ENCODE results near the gene PTX3.

PTX3 gene

GRCh38 chr3:157475921-157476414, 39.3 kb downstream of the PTX3 start:
- no peak for DNase-seq (ENCODE audit: low read depth, low spot score)

- no peak for DNase-seq (ENCODE audit: low read depth, low spot score)
Measured at GRCh38 chr3:157477441-157477840, 40.8 kb downstream of the PTX3 start.

DNA sequence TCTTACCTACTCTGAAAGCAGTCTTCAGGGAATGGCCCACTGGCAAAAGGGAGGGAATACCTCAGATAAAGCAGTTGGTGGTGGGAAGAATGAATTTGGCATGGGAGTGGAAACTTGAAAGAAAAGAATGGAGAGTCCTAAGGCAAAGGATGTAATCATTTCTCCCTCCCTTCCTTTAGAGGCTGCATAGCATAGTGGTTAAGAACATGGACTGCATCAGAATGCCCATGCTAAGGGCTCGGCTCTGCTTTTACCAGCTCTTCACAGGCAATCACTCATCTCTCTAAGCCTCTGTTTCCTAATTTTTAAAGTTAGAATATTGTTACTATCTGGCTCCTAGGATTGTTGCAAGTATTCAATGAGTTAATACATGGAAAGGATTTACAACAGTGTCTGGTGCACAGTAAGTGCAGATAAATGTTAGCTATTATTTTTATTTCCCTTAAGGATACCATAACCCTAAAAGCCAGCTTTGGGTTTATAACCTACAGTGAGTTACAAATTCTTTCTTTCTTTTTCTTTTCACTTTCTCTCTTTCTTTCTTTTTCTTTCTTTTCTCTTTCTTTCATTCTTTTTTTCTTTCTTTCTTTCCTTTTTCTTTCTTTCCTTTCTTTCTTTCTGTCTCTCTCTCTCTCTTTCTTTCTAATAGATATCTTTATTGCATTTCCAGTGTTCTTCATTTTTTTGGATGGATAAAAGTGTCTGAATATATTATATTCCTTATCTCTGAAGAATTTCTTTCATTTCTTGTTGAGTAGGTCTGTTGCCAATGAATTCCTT, 43.0 kb downstream of the PTX3 start:
- peak; percentile 36 for DNase-seq (ENCODE audit: low read depth, low spot score)

DNA sequence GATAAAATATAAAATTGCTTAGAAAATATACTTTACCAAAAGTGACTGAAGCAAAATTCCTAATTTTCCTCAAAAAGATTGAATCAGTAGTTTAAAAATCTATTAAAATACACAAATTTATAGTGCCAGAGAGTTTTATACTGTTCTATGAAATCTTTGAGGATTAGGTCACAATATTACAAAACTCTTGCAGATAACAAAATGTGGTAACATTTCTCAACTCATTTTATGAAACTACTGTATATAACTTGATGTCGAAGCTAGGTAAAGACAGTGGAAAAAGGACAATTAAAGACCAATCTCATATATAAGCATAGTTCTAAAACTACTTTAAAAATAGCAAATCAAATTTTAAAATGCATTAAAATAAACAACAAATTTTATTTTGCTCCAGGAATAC, 50.7 kb downstream of the PTX3 start:
- no peak for DNase-seq (ENCODE audit: low read depth, low spot score)

DNA sequence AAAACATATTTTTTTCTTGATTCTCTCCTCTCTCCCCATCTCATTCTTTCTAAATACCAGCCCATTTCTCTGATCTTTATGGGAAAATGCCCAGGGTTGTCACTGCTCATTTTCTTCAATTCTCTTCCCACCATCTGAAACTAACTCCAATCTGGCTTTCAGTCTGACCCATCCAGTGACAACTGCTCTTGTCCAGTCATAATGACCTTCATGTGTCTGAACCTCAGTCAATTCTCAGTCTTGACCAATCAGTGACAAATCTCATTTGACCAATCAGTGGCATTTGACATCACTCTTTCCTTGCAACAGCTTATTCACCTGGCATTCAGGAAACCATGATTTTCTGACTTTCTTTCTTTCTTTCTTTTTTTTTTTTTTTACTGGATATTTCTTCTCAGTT, 51.5 kb downstream of the PTX3 start:
- DNase-seq (ENCODE audit: low read depth, low spot score): no peak

- DNase-seq (ENCODE audit: low read depth, low spot score): no peak
Measured at GRCh38 chr3:157491136-157491535, 54.5 kb downstream of the PTX3 start.
